HEK293 (cell line): ENCODE measurements around the gene MBP.
"Not testable (repeated sequence)": the region's sequence is repeated elsewhere in the genome, so short reads cannot be mapped to it uniquely, and the experiment has no call there.

Experiments
- HOXA7 ChIP-seq: sonication (generic); formaldehyde crosslinking; IDR thresholded peaks from 2 replicates; pipeline ENCODE4 v1.8.1; 2022; ENCODE audit warnings: missing genetic modification reagents, borderline replicate concordance
- YY1 ChIP-seq: fragments of 450-650 bp; formaldehyde crosslinking; IDR thresholded peaks from 2 replicates; pipeline ENCODE4 v1.5.1; 2018; ENCODE audit warnings: missing biosample characterization, missing genetic modification characterization
- ZFP3 ChIP-seq: fragments of 450-650 bp; formaldehyde crosslinking; IDR thresholded peaks from 2 replicates; pipeline ENCODE4 v1.5.1; 2016; ENCODE audit warnings: low read depth, missing biosample characterization, missing genetic modification characterization
- ZNF155 ChIP-seq: fragments of 450-650 bp; formaldehyde crosslinking; IDR thresholded peaks from 2 replicates; pipeline ENCODE4 v1.5.1; 2016; ENCODE audit warnings: missing biosample characterization, missing genetic modification characterization
- ZNF830 ChIP-seq: fragments of 450-650 bp; IDR thresholded peaks from 2 replicates; pipeline ENCODE4 v1.5.0; 2018; ENCODE audit warnings: missing biosample characterization, missing genetic modification characterization, low read depth, mild to moderate bottlenecking, moderate library complexity
- TF ChIP-seq, protein P1 (sequence below): fragments of 450-650 bp; formaldehyde crosslinking; IDR thresholded peaks from 2 replicates; pipeline ENCODE4 v1.5.1; 2016; ENCODE audit warnings: missing biosample characterization, missing genetic modification characterization

DNA sequence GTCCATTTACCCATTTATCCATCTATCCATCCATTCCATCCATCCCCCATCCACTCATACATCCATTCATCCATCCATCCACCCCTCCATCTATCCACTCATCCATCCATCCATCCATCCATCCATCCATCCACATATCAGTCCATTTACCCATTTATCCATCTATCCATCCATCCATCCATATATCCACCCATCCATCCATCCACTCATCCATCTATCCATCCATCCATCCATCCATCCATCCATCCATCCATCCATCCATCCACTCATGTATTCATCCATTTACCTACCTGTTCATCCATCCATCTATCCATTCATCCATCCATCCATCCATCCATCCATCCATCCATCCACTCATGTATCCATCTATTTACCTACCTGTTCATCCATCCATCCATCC lies 113.9 kb downstream of the MBP start:
- TF ChIP-seq HOXA7 (CRISPR knock-in tag); YY1 (tag by site-specific recombination); ZNF830 (tag by site-specific recombination); ZNF155 (tag by site-specific recombination); ZFP3: not testable (repeated sequence)
- TF ChIP-seq, protein P1, sequence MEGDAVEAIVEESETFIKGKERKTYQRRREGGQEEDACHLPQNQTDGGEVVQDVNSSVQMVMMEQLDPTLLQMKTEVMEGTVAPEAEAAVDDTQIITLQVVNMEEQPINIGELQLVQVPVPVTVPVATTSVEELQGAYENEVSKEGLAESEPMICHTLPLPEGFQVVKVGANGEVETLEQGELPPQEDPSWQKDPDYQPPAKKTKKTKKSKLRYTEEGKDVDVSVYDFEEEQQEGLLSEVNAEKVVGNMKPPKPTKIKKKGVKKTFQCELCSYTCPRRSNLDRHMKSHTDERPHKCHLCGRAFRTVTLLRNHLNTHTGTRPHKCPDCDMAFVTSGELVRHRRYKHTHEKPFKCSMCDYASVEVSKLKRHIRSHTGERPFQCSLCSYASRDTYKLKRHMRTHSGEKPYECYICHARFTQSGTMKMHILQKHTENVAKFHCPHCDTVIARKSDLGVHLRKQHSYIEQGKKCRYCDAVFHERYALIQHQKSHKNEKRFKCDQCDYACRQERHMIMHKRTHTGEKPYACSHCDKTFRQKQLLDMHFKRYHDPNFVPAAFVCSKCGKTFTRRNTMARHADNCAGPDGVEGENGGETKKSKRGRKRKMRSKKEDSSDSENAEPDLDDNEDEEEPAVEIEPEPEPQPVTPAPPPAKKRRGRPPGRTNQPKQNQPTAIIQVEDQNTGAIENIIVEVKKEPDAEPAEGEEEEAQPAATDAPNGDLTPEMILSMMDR, result not testable (repeated sequence)
